Fibroblast of lung (primary cell): ENCODE measurements around the gene CRYBG1. TPM values are rescaled to one million over a fixed set of nuclear protein-coding genes. Genes with fewer than 3 reads are reported as not detected.

Source experiments
- DNase-seq, 2 donors: peaks; one replicate each; pipeline versions ENCODE4 v3.0.0 to v3.0.0-alpha.2; 2010; ENCODE audit warnings: low read depth in 2 of 2
- H2AFZ ChIP-seq: 2 replicates; pipeline ENCODE4 v1.5.1; 2012; ENCODE audit warnings: low read length, control low read depth, inconsistent platforms
- H3K27ac ChIP-seq: 2 replicates; pipeline ENCODE4 v1.5.1; 2011; ENCODE audit warnings: low read length, control low read depth; ENCODE audit not compliant: insufficient read depth
- H3K27me3 ChIP-seq: 2 replicates; pipeline ENCODE4 v1.5.1; 2011; ENCODE audit warnings: mild to moderate bottlenecking, low read length; ENCODE audit not compliant: control insufficient read depth, insufficient read depth
- H3K36me3 ChIP-seq: 2 replicates; pipeline ENCODE4 v1.5.1; 2011; ENCODE audit warnings: low read length; ENCODE audit not compliant: control insufficient read depth, insufficient read depth
- H3K4me1 ChIP-seq: 2 replicates; pipeline ENCODE4 v1.5.1; 2011; ENCODE audit warnings: low read length; ENCODE audit not compliant: control insufficient read depth, insufficient read depth; ENCODE audit errors: extremely low read depth
- H3K4me2 ChIP-seq: 2 replicates; pipeline ENCODE4 v1.5.1; 2011; ENCODE audit warnings: low read length, control low read depth; ENCODE audit not compliant: insufficient read depth; ENCODE audit errors: extremely low read depth
- H3K4me3 ChIP-seq, 4 experiments: fragments of 200-600 bp in 1 of 4; sonication (generic) in 1 of 4; replicated peaks in 1 of 4; 2 replicates each; pipeline ENCODE4 v1.5.1; 2011 to 2016; ENCODE audit warnings: low read length in 4 of 4, low read depth in 3 of 4, mild to moderate bottlenecking in 3 of 4, control low read depth in 2 of 4, inconsistent platforms in 1 of 4, mixed read lengths in 1 of 4; ENCODE audit not compliant: insufficient read depth in 1 of 4; ENCODE audit errors: control extremely low read depth in 1 of 4
- H3K79me2 ChIP-seq: 2 replicates; pipeline ENCODE4 v1.5.1; 2012; ENCODE audit warnings: mild to moderate bottlenecking, low read length, inconsistent platforms; ENCODE audit not compliant: control insufficient read depth, insufficient read depth
- H3K9ac ChIP-seq: 2 replicates; pipeline ENCODE4 v1.5.1; 2011; ENCODE audit warnings: mild to moderate bottlenecking, low read length, control low read depth; ENCODE audit not compliant: insufficient read depth
- H3K9me3 ChIP-seq: 2 replicates; pipeline ENCODE4 v1.5.1; 2012; ENCODE audit warnings: low read depth, low read length; ENCODE audit not compliant: control insufficient read depth, insufficient read depth
- H4K20me1 ChIP-seq: 2 replicates; pipeline ENCODE4 v1.5.1; 2011; ENCODE audit warnings: low read length; ENCODE audit not compliant: control insufficient read depth, insufficient read depth; ENCODE audit errors: extremely low read depth
- CTCF ChIP-seq, 2 donors: IDR thresholded peaks in 1 of 2; conservative IDR thresholded peaks in 1 of 2; 1 replicate in 1 of 2; 2 replicates in 1 of 2; pipeline ENCODE4 v1.5.1; 2011 to 2012; ENCODE audit warnings: low read length in 2 of 2, control low read depth in 1 of 2, inconsistent platforms in 1 of 2, low read depth in 1 of 2, mild to moderate bottlenecking in 1 of 2
- EZH2 ChIP-seq: IDR thresholded peaks from 2 replicates; pipeline ENCODE4 v1.5.1; 2012; ENCODE audit warnings: low read length, control low read depth, mild to moderate bottlenecking; ENCODE audit errors: missing control alignments
- polyA plus RNA-seq, 2 donors: library from polyadenylated mRNA; depleted of rRNA in 1 of 2; stranded (reverse) in 1 of 2; unstranded in 1 of 2; fragments of >200 nt; gene quantifications; 2 replicates each; pipeline ENCODE4 v1.2.1, GENCODE V29; 2011 to 2012; ENCODE audit warnings: missing spikeins in 1 of 2
- total RNA-seq: library from RNA; depleted of rRNA; stranded (reverse); fragments of >200 nt; gene quantifications from 2 replicates; pipeline ENCODE4 v1.2.1, GENCODE V29; 2014

The CRYBG1 gene
- total and polyA plus RNA-seq, 2 donors (not counting 1 experiment from before 2014, with no cell fraction given): 4.3 to 10.1 TPM

DNA sequence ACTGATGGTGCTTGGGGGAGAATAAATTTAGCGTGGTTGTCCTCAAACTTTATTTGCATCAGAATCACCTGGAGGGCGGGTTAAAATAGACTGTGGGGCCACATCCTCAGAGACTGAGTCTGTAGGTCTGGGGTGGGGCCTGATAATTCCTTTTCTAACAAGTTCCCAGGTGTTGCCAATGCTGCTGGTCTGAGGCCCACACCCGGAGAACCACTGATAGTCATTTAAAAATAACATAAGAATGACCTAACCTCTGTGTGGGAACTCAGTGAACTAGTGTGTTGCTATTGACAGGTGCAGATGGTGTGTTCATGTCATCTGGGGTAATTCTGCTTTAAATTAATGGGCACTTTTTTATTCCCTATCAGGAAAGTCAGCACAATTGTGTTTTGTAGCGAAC is 204.0 kb downstream of the CRYBG1 start:
- no peak for DNase-seq
- no peaks in the 10 kb centered on the region for H4K20me1 ChIP-seq
- H3K36me3 ChIP-seq: no peaks in the 10 kb centered on the region
- no peak overlapping the region for H2AFZ ChIP-seq
- no peak overlapping the region for H3K4me3 ChIP-seq
- H3K9ac ChIP-seq: no peak overlapping the region
- H3K4me2 ChIP-seq: no peak overlapping the region
- H3K9me3 ChIP-seq: no peaks in the 10 kb centered on the region
- no peaks in the 10 kb centered on the region for H3K27me3 ChIP-seq
- H3K27ac ChIP-seq: no peak overlapping the region
- H3K79me2 ChIP-seq: no peaks in the 10 kb centered on the region
- H3K4me1 ChIP-seq: no peaks in the 10 kb centered on the region
- no peak for TF ChIP-seq CTCF (conservative IDR thresholded peaks at IDR 0.05 in 1 of 2, IDR thresholded peaks at IDR 0.05 in 1 of 2; ENCODE audit: low read depth in 1 of 2, low read length in 2 of 2)

DNA sequence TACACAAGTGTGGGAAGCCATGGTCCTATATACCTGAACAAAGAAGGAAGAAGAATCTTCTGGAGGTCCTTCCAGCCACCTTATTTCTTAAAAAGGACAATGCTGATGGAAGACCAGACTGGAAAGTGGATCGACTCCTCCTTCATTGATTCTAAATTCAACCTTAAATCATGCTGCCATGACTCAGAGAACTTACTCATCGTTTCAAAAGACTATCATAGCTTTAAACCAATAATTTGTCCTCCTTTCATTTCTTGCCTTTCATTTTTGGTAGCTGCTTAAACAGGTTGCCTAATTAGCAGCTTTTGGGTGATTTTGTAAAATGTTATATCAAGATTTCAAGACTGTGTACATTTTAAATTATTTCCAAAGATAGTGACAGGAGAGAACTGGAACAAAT is 208.0 kb downstream of the CRYBG1 start:
- Histone ChIP-seq H3K4me3 (no peak overlapping the region), H3K4me2 (no peak overlapping the region), H3K4me1 (no peaks in the 10 kb centered on the region), H3K79me2 (no peaks in the 10 kb centered on the region), H3K9me3 (no peaks in the 10 kb centered on the region), H3K9ac (no peak overlapping the region), H3K27ac (no peak overlapping the region), H3K27me3 (no peaks in the 10 kb centered on the region), H2AFZ (no peak overlapping the region), H3K36me3 (no peaks in the 10 kb centered on the region), H4K20me1 (no peaks in the 10 kb centered on the region)
- no peak for TF ChIP-seq CTCF (conservative IDR thresholded peaks at IDR 0.05 in 1 of 2, IDR thresholded peaks at IDR 0.05 in 1 of 2; ENCODE audit: low read depth in 1 of 2, low read length in 2 of 2)
- no peak for TF ChIP-seq EZH2
- peak in 1 of 2 donors; percentile 30 for DNase-seq

DNA sequence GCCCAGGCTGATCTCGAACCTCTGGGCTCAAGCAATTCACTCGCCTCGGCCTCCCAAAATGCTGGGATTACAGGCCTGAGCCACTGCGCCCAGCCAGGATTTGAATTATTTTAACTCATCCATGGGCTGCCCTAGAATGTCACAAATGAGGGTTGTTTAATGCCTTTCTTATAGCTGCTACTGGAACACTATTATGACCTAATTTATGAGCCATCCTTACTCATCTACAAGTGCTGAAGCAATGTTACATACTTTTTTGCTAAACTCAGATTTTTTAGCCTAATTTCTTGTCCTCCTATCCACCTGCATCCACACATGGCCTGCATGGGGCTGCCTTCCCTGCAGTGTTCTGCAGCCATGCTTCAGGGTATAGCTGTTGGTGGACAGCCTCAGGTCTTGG is 208.9 kb downstream of the CRYBG1 start:
- Histone ChIP-seq H2AFZ (no peak overlapping the region), H3K4me2 (no peak overlapping the region), H3K36me3 (no peaks in the 10 kb centered on the region), H3K9me3 (no peaks in the 10 kb centered on the region), H3K79me2 (no peaks in the 10 kb centered on the region), H3K27ac (no peak overlapping the region), H3K27me3 (no peaks in the 10 kb centered on the region), H4K20me1 (no peaks in the 10 kb centered on the region), H3K4me1 (peaks cover 2% of the 10 kb centered on the region), H3K9ac (no peak overlapping the region), H3K4me3 (no peak overlapping the region)
- TF ChIP-seq EZH2 (no peak), CTCF (conservative IDR thresholded peaks at IDR 0.05 in 1 of 2, IDR thresholded peaks at IDR 0.05 in 1 of 2; ENCODE audit: low read depth in 1 of 2, low read length in 2 of 2) (no peak)
- peak in 1 of 2 donors; percentile 17 for DNase-seq
